ENCODE data around the gene STXBP1.
"Not testable (repeated sequence)": the region's sequence is repeated elsewhere in the genome, so short reads cannot be mapped to it uniquely, and the experiment has no call there.

DNA sequence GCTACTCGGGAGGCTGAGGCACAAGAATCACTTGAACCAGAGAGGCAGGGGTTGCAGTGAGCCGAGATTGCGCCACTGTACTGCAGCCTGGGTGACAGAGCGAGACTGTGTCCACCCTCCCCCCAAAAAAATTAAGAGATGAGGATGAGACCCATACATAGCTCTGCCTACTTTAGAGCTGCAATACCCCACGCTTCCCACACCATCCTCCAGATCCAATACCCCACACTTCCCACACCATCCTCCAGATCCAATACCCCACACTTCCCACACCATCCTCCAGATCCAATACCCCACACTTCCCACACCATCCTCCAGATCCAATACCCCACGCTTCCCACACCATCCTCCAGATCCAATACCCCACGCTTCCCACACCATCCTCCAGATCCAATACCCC lies 34.9 kb upstream of the STXBP1 start:
- TF ChIP-seq MAFK, SMC3, BHLHE40, CHD1, CEBPB (IDR thresholded peaks at IDR 0.05; ENCODE audit: low read depth, low read length): not testable (repeated sequence)
- TF ChIP-seq, protein P1, sequence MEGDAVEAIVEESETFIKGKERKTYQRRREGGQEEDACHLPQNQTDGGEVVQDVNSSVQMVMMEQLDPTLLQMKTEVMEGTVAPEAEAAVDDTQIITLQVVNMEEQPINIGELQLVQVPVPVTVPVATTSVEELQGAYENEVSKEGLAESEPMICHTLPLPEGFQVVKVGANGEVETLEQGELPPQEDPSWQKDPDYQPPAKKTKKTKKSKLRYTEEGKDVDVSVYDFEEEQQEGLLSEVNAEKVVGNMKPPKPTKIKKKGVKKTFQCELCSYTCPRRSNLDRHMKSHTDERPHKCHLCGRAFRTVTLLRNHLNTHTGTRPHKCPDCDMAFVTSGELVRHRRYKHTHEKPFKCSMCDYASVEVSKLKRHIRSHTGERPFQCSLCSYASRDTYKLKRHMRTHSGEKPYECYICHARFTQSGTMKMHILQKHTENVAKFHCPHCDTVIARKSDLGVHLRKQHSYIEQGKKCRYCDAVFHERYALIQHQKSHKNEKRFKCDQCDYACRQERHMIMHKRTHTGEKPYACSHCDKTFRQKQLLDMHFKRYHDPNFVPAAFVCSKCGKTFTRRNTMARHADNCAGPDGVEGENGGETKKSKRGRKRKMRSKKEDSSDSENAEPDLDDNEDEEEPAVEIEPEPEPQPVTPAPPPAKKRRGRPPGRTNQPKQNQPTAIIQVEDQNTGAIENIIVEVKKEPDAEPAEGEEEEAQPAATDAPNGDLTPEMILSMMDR (conservative IDR thresholded peaks at IDR 0.05; ENCODE audit: low read depth, low read length) = not testable (repeated sequence)
